PC-3 (cell line): ENCODE results near the gene SERPINE3. TPM values are rescaled to one million over a fixed set of nuclear protein-coding genes. Genes with fewer than 3 reads are reported as not detected.

Source experiments
- ATAC-seq: fragments of 200-7000 bp; cut with Tn5 transposase; 2 replicates; pipeline ENCODE4 v1.9.1; 2020; ENCODE audit warnings: mild to moderate bottlenecking, moderate library complexity
- BruUV-seq: library from RNA; stranded (reverse); fragments of 400-500 nt; replicated peaks from 2 replicates; lab custom pipeline; 2021; lab: Mats Ljungman, UMichigan
- CTCF ChIA-PET: fragments of 300-600 bp; sonication (Branson Sonifier 250); formaldehyde crosslinking; loops from one replicate; lab custom pipeline; 2022; ENCODE audit warnings: antibody characterized with exemption; lab: Charles Lee
- POLR2A ChIA-PET: fragments of 300-600 bp; sonication (Branson Sonifier 250); formaldehyde crosslinking; loops from one replicate; lab custom pipeline; 2022; ENCODE audit warnings: antibody characterized with exemption; ENCODE audit not compliant: unreplicated experiment; lab: Charles Lee
- DNase-seq: peaks from one replicate; pipeline ENCODE4 v3.0.0-alpha.2; 2015
- H2AFZ ChIP-seq: fragments of 300-600 bp; sonication (generic); 2 replicates; pipeline ENCODE4 v1.6.0; 2016; ENCODE audit warnings: antibody characterized with exemption, low read length
- H3F3A ChIP-seq: fragments of 300-600 bp; sonication (generic); one replicate; pipeline ENCODE4 v1.6.0; 2017; ENCODE audit warnings: antibody characterized with exemption, low read length, control low read depth, mild to moderate bottlenecking; ENCODE audit not compliant: unreplicated experiment
- H3K27ac ChIP-seq: fragments of 300-600 bp; sonication (generic); 2 replicates; pipeline ENCODE4 v1.5.1; 2016; ENCODE audit warnings: mild to moderate bottlenecking, low read length
- H3K27me3 ChIP-seq: fragments of 300-600 bp; sonication (generic); 2 replicates; pipeline ENCODE4 v1.6.1; 2016; ENCODE audit warnings: low read length, mixed read lengths
- H3K36me3 ChIP-seq: fragments of 300-600 bp; sonication (generic); 2 replicates; pipeline ENCODE4 v1.6.1; 2016; ENCODE audit warnings: low read depth, mixed run types, low read length, mixed read lengths
- H3K4me1 ChIP-seq: fragments of 300-600 bp; sonication (generic); 2 replicates; pipeline ENCODE4 v1.5.1; 2016; ENCODE audit warnings: low read length; ENCODE audit not compliant: insufficient read depth
- H3K4me2 ChIP-seq: fragments of 300-600 bp; sonication (generic); 2 replicates; pipeline ENCODE4 v1.6.0; 2016; ENCODE audit warnings: low read length
- H3K4me3 ChIP-seq: fragments of 300-600 bp; sonication (generic); 2 replicates; pipeline ENCODE4 v1.5.1; 2016; ENCODE audit warnings: mild to moderate bottlenecking, low read length, mixed read lengths
- H3K79me2 ChIP-seq: fragments of 300-600 bp; sonication (generic); 2 replicates; pipeline ENCODE4 v1.6.1; 2017; ENCODE audit warnings: low read length, mixed read lengths
- H3K9ac ChIP-seq: fragments of 300-600 bp; sonication (generic); 2 replicates; pipeline ENCODE4 v1.6.0; 2016; ENCODE audit warnings: mild to moderate bottlenecking, low read length
- H3K9me2 ChIP-seq: fragments of 300-600 bp; sonication (generic); replicated peaks from 2 replicates; pipeline ENCODE4 v1.6.1; 2016; ENCODE audit warnings: mixed run types, low read length, mixed read lengths
- H3K9me3 ChIP-seq: fragments of 300-600 bp; sonication (generic); 2 replicates; pipeline ENCODE4 v1.6.1; 2016; ENCODE audit warnings: low read length, mixed read lengths
- H4K20me1 ChIP-seq: fragments of 300-600 bp; sonication (generic); 2 replicates; pipeline ENCODE4 v1.6.1; 2016; ENCODE audit warnings: low read length, mixed read lengths
- EZH2 ChIP-seq: fragments of 300-600 bp; sonication (generic); IDR thresholded peaks from one replicate; pipeline ENCODE4 v1.6.1; 2017; ENCODE audit warnings: antibody characterized with exemption, mild to moderate bottlenecking, low read length; ENCODE audit not compliant: unreplicated experiment
- EZH2phosphoT487 ChIP-seq: fragments of 300-600 bp; sonication (generic); IDR thresholded peaks from 2 replicates; pipeline ENCODE4 v1.6.1; 2018; ENCODE audit warnings: mild to moderate bottlenecking, antibody characterized with exemption, low read length, borderline replicate concordance
- intact Hi-C: fragments of 100-400 bp; cut with micrococcal nuclease; formaldehyde crosslinking; loops from 2 replicates; pipeline ENCODE4 v1.9.0; 2023
- total RNA-seq: library from RNA; depleted of rRNA; stranded (reverse); fragments of >200 nt; gene quantifications from 2 replicates; pipeline ENCODE4 v1.2.3, GENCODE V29; 2014
- TF ChIP-seq, protein P1 (sequence below): fragments of 300-600 bp; sonication (generic); conservative IDR thresholded peaks from 2 replicates; pipeline ENCODE4 v1.5.1; 2017; ENCODE audit warnings: antibody characterized with exemption, low read depth, mild to moderate bottlenecking, low read length

The SERPINE3 gene
- total RNA-seq, 1 experiment from 2014 or later: not detected

- DNase-seq (no peak), ATAC-seq (no peak)
- no peaks in the 10 kb centered on the region for H3K9me2 ChIP-seq
- intact Hi-C loops: no loop called here
- no peaks in the 10 kb centered on the region for H3K27me3 ChIP-seq
- BruUV-seq: no TSS peak
- H3K36me3 ChIP-seq: no peaks in the 10 kb centered on the region
- H3K4me2 ChIP-seq: no peak overlapping the region
- no peak overlapping the region for H3K27ac ChIP-seq
- no peaks in the 10 kb centered on the region for H3K79me2 ChIP-seq
- no peaks in the 10 kb centered on the region for H4K20me1 ChIP-seq
- ChIA-PET POLR2A (no interaction called here), CTCF (no interaction called here)
- no peak overlapping the region for H2AFZ ChIP-seq
- no peak overlapping the region for H3K4me3 ChIP-seq
- no peak overlapping the region for H3K9ac ChIP-seq
- no peaks in the 10 kb centered on the region for H3K9me3 ChIP-seq
- no peak for TF ChIP-seq EZH2
- TF ChIP-seq, protein P1, sequence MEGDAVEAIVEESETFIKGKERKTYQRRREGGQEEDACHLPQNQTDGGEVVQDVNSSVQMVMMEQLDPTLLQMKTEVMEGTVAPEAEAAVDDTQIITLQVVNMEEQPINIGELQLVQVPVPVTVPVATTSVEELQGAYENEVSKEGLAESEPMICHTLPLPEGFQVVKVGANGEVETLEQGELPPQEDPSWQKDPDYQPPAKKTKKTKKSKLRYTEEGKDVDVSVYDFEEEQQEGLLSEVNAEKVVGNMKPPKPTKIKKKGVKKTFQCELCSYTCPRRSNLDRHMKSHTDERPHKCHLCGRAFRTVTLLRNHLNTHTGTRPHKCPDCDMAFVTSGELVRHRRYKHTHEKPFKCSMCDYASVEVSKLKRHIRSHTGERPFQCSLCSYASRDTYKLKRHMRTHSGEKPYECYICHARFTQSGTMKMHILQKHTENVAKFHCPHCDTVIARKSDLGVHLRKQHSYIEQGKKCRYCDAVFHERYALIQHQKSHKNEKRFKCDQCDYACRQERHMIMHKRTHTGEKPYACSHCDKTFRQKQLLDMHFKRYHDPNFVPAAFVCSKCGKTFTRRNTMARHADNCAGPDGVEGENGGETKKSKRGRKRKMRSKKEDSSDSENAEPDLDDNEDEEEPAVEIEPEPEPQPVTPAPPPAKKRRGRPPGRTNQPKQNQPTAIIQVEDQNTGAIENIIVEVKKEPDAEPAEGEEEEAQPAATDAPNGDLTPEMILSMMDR: no peak
- no peak for TF ChIP-seq EZH2phosphoT487
- no peaks in the 10 kb centered on the region for H3K4me1 ChIP-seq
- H3F3A ChIP-seq: no peaks in the 10 kb centered on the region
Measured at GRCh38 chr13:51348069-51348967, 8.8 kb downstream of the SERPINE3 start.

DNA sequence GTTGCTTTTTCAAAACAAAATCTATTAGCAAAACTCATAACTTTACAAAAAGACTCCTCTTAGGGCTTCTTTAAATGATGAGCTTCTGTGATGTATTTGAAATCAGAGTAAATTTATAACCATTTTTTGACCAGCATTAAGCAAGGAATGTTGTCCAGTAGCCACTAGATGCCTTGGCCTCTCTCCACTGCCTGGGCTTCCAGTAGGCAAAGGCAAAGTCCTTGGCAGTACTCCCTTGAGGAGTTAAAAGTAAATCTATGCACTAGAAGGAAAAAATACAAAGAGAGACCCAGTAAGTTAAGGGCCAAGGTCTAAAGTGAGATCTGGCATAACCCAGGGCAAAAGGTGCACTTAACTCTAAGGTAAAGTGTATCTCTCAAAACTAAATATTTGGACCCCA, 9.5 kb downstream of the SERPINE3 start:
- H2AFZ ChIP-seq: no peak overlapping the region
- CTCF ChIA-PET: no interaction called here
- ATAC-seq (no peak), DNase-seq (no peak)
- no peaks in the 10 kb centered on the region for H3K27me3 ChIP-seq
- no peak overlapping the region for H3K9ac ChIP-seq
- no peak overlapping the region for H3K4me3 ChIP-seq
- H3F3A ChIP-seq: no peaks in the 10 kb centered on the region
- H3K9me2 ChIP-seq: no peaks in the 10 kb centered on the region
- H3K36me3 ChIP-seq: no peaks in the 10 kb centered on the region
- no peaks in the 10 kb centered on the region for H4K20me1 ChIP-seq
- H3K4me2 ChIP-seq: no peak overlapping the region
- TF ChIP-seq, protein P1: no peak
- no peak for TF ChIP-seq EZH2phosphoT487
- H3K9me3 ChIP-seq: no peaks in the 10 kb centered on the region
- H3K4me1 ChIP-seq: no peaks in the 10 kb centered on the region
- POLR2A ChIA-PET: no interaction called here
- no TSS peak for BruUV-seq
- no peaks in the 10 kb centered on the region for H3K79me2 ChIP-seq
- no peak overlapping the region for H3K27ac ChIP-seq
- intact Hi-C loops: no loop called here

GRCh38 chr13:51355217-51355616, 15.7 kb downstream of the SERPINE3 start:
- Histone ChIP-seq H2AFZ (no peak overlapping the region), H3K9me3 (no peaks in the 10 kb centered on the region), H3K9ac (no peak overlapping the region), H3K27ac (no peak overlapping the region), H3K4me2 (no peak overlapping the region), H3K4me1 (no peaks in the 10 kb centered on the region), H3K9me2 (no peaks in the 10 kb centered on the region), H3K36me3 (no peaks in the 10 kb centered on the region), H4K20me1 (no peaks in the 10 kb centered on the region), H3F3A (no peaks in the 10 kb centered on the region), H3K27me3 (no peaks in the 10 kb centered on the region), H3K79me2 (no peaks in the 10 kb centered on the region), H3K4me3 (no peak overlapping the region)
- CTCF ChIA-PET: no interaction called here
- POLR2A ChIA-PET: no interaction called here
- DNase-seq: no peak
- TF ChIP-seq, protein P1: no peak
- TF ChIP-seq EZH2phosphoT487 (no peak), EZH2 (no peak)
- BruUV-seq: no TSS peak
- no peak for ATAC-seq
- intact Hi-C loops: no loop called here
